Measurements from ENCODE around the gene TOPAZ1.
"Not testable (repeated sequence)": the region's sequence is repeated elsewhere in the genome, so short reads cannot be mapped to it uniquely, and the experiment has no call there.

Gene TOPAZ1

DNA sequence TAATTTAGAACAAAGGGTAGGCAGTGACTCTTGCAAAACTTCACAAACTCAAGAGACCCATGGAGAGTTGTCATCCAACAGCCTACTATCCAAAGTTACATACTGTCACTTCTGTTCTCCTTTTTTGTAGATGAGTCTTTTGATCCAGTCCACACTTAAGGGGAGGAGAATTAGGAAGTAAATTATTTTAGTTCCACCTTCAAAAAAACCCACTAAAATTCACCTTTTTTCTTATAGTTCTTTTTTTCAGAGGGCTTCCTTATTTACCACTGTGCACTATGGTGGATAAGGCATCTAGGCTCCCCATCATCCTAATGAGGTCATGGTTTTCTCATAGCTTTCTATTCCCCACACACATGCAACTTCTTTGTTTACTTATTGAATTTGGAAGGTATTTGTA, 88.3 kb downstream of the TOPAZ1 start:
- DNase-seq (ENCODE audit: insufficient read length, low spot score) (no peak), FAIRE-seq (no peak)
- no peak for TF ChIP-seq POLR2A (IDR thresholded peaks at IDR 0.05; ENCODE audit: low read depth, low read length)

DNA sequence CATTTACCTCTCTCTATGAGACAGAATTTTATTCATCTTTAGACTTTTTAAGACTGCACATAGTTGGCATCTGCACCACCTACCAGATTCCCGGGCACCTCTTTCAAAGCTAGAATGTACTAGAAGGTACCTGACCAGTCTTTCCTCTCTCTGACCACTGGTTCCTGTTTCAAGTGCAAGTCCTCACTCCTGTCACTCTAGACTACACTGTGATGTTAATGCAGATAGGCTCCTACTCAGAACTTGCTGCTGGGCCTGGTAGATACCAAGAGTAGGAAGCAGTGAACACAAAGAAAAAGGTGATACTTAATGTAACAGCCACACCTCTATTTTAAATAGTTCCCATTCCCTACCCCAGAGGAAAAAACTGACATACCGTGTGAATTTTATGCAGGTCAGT, 88.8 kb downstream of the TOPAZ1 start:
- DNase-seq (ENCODE audit: insufficient read length, low spot score) (no peak), FAIRE-seq (no peak)
- TF ChIP-seq POLR2A (IDR thresholded peaks at IDR 0.05; ENCODE audit: low read depth, low read length) = no peak

DNA sequence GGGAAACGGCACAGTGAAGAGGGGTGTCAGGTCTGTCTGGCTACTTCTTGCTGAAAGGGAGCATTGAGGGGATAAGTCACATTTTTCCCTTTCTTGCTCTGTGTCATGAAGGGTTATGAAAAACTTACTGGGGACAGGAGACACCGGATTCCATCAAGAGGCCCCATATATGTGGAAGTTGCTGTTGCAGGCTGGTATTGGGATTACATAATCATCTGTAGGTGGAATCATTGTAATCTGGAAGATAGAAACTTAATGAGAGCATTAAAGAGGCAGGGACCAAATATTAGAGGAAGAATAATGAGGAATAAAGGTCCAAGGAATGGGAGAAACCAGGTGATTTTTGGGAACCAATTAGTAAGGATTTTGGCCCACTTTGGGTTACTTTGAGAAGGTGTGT, 92.6 kb downstream of the TOPAZ1 start:
- no peak for TF ChIP-seq POLR2A (IDR thresholded peaks at IDR 0.05; ENCODE audit: low read depth, low read length)
- FAIRE-seq (no peak), DNase-seq (ENCODE audit: insufficient read length, low spot score) (no peak)

DNA sequence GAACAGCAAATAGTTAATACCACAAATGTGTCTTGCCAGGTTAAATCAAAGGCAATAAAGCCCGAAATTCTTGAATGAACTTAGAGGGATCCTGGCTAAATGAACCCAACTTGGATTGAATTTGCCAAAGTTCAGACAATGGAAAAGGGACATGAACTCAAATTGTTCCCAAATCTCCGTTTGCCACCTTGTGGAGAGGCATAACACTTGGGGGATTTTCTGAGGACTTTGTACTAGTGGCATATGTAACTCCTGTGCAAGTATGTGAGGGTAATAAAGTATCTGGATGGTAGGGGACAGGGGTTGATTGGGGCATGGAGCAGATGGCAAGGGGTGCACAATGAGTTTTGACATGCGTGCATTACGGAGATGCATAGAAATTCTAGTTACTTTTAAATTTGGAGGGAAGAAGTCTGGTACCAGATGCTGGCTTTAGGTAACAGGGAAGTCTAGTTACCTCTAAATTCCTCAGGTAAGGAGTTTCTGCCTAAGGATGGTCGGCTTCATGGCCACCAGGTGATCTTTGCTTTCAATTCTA, 95.6 kb downstream of the TOPAZ1 start:
- TF ChIP-seq POLR2A (IDR thresholded peaks at IDR 0.05; ENCODE audit: low read depth, low read length) = no peak
- FAIRE-seq (no peak), DNase-seq (ENCODE audit: insufficient read length, low spot score) (no peak)

DNA sequence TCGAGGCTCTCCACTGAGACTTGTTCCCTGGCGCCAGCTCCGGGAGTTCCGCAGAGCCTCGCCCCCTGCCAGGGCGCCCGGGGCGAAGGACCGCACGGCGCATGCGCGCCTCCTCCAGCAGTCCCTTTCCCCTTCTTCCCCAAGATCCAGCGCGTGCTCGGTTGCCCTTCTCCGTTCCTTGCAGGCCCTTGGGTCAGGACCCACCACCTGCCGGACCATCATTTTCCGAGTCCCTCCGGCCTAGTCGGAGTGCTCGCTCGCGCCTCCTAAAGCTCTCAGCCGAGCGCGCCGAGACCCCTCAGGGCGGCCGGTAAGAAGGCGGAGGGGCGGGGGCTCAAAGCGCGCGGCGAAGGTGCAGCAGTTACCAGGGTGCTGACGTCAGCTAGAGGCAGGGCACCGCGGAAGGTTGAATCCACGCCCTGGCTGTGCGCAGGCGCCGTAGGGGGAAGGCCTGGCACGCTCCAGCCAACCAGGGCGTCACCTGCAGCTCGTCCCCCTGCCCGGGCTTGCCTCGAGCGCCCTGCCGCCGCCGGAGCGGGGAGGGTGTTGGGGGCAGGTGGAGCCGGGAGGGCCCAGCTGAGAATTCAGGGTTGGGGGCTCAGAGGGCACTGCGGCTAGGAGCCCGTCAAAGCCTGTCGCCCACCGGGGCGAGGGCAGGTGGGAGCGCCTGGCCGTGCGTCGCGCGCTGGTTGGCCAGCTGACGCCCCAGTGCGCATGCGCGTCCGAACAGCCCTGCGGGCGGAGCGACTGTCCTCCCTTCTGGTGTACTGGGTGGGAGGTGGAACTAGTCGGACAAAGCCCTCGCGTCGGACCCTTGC, 96.5 kb downstream of the TOPAZ1 start, which contains the start of gene TCAIM:
Gene TCAIM (plus strand): TSS at position 757 of the 818 bp plus-strand sequence. CDS start 16,017 bp downstream, outside the sequence.
- FAIRE-seq = peak; percentile 95
- TF ChIP-seq POLR2A (IDR thresholded peaks at IDR 0.05; ENCODE audit: low read depth, low read length) = peak; percentile 71

DNA sequence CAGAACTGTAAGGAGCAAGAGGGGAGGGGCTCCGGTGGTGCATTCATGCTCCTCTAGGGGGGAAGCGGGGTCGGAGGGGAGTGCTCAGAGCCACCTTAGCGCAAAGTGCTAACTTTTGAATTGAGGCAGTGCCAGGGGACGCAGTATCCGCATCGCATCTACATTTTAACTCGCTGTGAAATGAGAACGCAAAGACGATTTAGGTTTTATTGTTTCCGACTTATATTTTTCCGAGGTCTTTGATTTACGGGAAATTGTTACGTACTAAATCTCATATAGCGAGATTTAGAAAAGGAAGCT, 97.1 kb downstream of the TOPAZ1 start:
- TF ChIP-seq POLR2A (IDR thresholded peaks at IDR 0.05; ENCODE audit: low read depth, low read length) = no peak
- DNase-seq (ENCODE audit: insufficient read length, low spot score) = no peak
- no peak for FAIRE-seq

More for the DNA sequence above, 96.5 kb downstream of the TOPAZ1 start, which contains the start of gene TCAIM:
- DNase-seq (ENCODE audit: insufficient read length, low spot score) = peak; percentile 95

DNA sequence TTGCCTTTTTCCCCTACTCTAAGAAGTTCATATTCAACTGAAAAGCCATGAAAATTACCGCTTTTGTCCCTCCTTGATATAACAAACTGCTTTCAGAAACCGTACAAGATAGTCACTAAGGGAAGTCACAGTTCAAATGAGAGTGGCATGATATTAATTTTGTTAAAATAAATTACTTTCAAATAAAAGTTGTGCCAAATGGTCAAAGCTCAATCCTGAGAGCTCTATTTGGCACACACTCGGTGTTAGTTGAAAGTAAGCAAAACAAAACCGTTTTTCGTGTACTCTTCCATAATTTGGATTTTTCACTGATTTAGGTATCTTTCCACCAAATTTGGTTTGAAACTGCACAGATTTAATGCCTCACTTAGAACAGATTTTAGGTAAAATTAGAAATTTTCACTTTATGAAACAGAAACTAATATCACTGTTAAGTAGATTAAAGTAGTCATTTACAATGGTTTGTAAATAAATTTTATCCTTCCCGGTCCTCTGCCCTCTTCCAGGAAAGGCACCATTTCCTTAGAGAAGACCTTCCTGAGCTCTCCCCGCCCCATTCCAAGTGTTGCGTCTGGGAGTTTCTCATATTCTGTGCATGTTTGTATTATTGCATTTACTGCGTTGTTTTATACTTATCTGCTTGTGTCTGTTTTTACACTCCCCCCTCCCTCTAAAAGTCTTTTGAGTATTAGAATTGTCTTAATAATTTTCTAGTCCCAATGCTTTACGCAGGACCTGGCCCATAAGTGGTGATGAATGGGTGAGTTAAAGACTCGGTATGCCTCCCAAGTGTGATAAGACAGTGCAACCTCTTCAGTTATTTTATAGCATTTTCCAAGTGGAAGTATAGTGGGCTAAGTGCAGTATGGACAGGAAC, 97.7 kb downstream of the TOPAZ1 start:
- no peak for TF ChIP-seq POLR2A (IDR thresholded peaks at IDR 0.05; ENCODE audit: low read depth, low read length)
- FAIRE-seq (peak; percentile 23), DNase-seq (ENCODE audit: insufficient read length, low spot score) (no peak)

DNA sequence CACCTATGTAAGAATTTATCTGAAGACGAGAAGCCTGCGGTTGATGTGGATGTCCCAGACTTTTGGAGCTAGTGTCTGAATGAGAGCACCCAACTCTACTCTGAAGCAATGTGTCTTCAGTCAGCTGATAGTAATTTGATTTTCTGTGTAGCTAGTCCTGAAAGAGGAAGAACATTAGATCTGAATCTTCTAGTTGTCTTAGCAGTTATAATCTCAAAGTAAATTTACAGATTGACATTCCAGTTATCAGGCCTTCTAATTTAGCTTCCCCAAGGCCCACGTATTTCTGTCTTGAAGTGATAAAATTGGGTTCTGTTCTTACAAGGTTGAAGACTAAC, 98.3 kb downstream of the TOPAZ1 start:
- TF ChIP-seq POLR2A (IDR thresholded peaks at IDR 0.05; ENCODE audit: low read depth, low read length) = no peak
- FAIRE-seq = no peak
- DNase-seq (ENCODE audit: insufficient read length, low spot score) = no peak

DNA sequence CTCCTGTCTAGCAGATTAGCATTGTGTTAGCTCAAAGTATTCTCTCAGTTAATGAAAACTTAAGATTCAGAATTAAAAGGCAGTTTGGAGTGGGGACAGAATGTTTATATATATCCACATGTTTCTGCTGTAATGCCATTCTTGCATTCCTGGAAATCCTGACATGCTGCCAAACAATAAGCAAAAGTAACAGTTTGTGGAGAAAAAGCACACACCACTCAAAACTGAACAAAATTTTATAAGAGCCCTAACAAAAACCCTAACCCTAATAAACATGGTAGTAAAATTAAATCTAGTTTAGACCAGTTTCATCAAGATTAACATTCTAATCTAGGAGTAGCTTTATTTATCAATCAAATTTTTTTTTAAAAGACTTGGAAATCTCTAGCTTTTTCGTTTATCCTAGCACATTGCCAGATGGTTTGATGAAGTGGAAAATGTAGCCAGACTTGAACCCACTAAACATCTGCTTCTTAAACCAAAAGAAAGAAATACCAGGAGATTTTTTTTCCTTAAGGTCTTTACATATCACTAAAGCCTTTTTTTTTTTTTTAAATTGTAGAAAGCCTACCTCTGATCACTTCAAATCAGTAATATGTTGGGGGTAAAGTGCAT, 100.6 kb downstream of the TOPAZ1 start:
- FAIRE-seq = no peak
- TF ChIP-seq POLR2A (IDR thresholded peaks at IDR 0.05; ENCODE audit: low read depth, low read length) = no peak
- DNase-seq (ENCODE audit: insufficient read length, low spot score) = no peak

DNA sequence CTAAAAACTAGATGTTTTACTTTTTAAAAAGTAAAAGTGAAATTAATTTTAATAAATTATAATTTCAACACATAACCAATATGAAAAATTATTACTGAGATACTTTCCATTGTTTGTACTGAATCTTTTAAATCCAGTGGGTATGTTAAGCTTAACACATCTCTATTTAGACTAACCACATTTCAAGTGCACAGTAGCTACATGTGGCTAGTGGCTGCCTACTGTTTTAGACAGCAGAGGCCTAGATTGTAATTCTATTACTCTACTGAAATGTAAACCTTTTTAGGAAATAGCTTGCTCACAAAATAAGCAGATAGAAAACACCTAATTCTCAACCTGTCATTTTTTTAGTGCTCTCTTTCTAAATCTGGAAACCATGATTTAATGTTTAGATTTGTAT, 101.7 kb downstream of the TOPAZ1 start:
- no peak for TF ChIP-seq POLR2A (IDR thresholded peaks at IDR 0.05; ENCODE audit: low read depth, low read length)
- FAIRE-seq = no peak
- no peak for DNase-seq (ENCODE audit: insufficient read length, low spot score)

DNA sequence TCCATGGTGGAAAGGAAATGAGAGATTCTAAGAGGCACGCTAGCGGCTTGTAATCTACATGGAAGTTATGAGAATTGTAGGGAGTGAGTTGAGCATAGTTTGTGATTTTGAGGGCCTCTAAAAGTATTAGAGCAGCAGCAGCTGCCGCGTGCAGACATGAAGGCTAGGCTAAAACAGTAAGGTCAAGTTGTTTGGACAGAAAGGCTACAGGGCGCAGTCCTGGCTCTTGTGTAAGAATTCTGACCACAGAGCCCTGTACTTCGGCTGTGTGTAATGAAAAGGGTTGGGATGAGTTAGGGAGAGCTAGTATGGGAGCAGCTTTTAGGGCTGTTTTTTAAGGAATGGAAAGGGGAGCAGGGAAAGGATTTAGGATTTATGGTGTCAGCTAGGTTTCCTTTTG, 104.9 kb downstream of the TOPAZ1 start:
- not testable (repeated sequence) for FAIRE-seq

DNA sequence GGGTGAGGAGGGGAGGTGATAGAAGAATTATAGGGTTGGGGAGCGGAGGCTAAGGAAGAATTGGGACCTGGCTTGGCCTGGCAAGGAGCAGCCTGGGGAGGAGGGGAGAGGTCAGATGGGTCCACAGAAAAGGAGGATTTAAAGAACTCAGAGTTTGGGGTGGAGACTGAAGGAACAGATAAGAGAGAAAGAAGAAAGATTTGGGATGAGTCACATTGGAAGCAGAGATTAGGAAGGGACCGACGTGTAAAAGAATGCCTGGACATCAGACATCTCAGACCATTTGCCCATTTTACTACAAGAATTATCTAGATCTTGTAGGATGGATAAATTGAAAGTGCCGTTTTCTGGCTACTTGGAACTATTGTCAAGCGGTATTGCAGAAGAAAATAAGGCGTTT, 107.3 kb downstream of the TOPAZ1 start:
- DNase-seq (ENCODE audit: insufficient read length, low spot score) (no peak), FAIRE-seq (no peak)
- no peak for TF ChIP-seq POLR2A (IDR thresholded peaks at IDR 0.05; ENCODE audit: low read depth, low read length)

More for the DNA sequence above, 104.9 kb downstream of the TOPAZ1 start:
- DNase-seq (ENCODE audit: insufficient read length, low spot score) = not testable (repeated sequence)

DNA sequence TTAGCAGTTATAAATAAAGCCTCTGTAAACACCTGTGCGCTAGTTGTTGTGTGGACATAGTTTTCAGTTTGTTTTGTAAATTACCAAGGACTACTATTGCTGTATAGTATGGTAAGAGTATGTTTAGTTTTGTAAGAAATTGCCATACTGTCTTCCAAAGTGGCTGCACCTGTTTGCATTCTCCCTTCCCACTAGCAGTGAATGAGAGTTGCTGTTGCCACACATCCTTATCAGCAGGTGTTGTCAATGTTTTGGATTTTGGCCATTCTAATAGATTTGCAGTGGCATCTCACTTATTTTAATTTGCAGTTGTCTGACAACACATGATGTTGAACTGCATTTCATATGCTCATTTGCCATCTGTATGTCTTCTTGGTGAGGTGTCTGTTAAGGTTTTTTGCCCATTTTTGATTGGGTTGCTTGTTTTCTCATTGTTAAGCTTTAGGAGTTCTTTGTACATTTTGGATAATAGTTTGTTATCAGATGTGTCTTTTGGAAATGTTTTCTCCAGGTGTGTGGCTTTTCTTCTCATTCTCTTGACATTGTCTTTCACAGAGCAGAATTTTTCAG, 111.8 kb downstream of the TOPAZ1 start:
- FAIRE-seq (no peak), DNase-seq (ENCODE audit: insufficient read length, low spot score) (no peak)
- no peak for TF ChIP-seq POLR2A (IDR thresholded peaks at IDR 0.05; ENCODE audit: low read depth, low read length)

All from H54 (cell line).